GM13977 (cell line): ENCODE data around the gene SUPT3H.

Experiments used
- DNase-seq: peaks from one replicate; pipeline ENCODE4 v3.0.0; 2012; ENCODE audit warnings: low spot score
- in situ Hi-C: fragments of 300-500 bp; cut with MboI; formaldehyde crosslinking; loops from one replicate; pipeline ENCODE4 v1.12.0; 2022; ENCODE audit warnings: low sequenced_read_pairs, low pct_unique_long_range_greater_than_20kb, mixed read lengths, inconsistent platforms; ENCODE audit not compliant: unreplicated experiment
- TF ChIP-seq, protein P1 (sequence below): IDR thresholded peaks from 2 replicates; pipeline ENCODE4 v1.5.1; 2012; ENCODE audit warnings: mild to moderate bottlenecking, control low read depth; ENCODE audit not compliant: insufficient read depth; ENCODE audit errors: extremely low read depth, missing control alignments

The SUPT3H gene

DNA sequence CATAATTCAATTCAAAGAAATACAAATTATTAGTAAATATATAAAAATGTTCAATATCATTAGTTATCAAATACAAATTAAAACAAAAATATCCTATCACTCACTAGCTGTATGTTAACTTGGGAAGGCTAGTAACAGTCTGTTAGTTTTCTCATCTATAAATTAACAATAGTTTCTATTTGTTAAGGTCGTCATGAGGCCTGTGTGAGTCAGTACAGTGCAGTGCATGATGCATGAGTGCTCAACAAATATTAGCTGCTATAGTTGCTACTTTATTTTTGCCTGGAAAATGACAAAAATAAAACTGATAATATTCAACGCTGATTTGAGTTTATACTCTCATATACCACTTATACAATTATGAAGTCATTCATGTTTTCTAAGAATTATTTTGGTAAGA lies 451.2 kb downstream of the SUPT3H start:
- DNase-seq: no peak

DNA sequence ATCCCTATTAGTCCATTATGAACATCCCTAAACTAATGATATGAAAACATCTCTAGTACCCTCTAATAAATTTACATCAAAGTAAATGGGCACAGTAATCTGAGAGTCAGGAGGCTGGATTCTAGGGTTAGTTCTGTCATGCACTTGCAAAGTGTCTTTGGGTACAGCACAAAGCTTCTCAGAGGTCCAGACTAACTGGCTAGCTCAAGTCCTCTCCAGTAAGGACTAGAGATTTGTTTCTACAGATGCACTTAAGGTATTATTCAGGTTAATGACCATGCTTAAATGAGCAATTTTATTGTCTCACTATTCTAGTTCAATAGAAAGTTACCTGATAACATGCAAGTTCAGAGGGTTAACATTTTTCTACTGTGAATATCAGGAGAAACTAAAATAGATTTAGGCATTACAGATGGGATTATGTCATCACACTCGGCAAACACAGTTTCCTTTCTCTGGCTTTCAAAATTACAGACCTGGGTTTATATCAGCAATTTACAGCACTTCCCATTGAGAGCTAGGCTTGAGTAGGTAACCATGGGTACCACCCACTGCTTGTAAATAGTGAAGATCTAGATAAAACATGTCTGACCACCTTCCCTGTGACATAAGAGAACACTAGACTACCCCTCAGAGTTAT lies 452.5 kb downstream of the SUPT3H start:
- TF ChIP-seq, protein P1, sequence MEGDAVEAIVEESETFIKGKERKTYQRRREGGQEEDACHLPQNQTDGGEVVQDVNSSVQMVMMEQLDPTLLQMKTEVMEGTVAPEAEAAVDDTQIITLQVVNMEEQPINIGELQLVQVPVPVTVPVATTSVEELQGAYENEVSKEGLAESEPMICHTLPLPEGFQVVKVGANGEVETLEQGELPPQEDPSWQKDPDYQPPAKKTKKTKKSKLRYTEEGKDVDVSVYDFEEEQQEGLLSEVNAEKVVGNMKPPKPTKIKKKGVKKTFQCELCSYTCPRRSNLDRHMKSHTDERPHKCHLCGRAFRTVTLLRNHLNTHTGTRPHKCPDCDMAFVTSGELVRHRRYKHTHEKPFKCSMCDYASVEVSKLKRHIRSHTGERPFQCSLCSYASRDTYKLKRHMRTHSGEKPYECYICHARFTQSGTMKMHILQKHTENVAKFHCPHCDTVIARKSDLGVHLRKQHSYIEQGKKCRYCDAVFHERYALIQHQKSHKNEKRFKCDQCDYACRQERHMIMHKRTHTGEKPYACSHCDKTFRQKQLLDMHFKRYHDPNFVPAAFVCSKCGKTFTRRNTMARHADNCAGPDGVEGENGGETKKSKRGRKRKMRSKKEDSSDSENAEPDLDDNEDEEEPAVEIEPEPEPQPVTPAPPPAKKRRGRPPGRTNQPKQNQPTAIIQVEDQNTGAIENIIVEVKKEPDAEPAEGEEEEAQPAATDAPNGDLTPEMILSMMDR: no peak
- in situ Hi-C loops: no loop called here
- peak; percentile 42 for DNase-seq

More for the DNA sequence above, 451.2 kb downstream of the SUPT3H start:
- TF ChIP-seq, protein P1: no peak
- in situ Hi-C loops: no loop called here

DNA sequence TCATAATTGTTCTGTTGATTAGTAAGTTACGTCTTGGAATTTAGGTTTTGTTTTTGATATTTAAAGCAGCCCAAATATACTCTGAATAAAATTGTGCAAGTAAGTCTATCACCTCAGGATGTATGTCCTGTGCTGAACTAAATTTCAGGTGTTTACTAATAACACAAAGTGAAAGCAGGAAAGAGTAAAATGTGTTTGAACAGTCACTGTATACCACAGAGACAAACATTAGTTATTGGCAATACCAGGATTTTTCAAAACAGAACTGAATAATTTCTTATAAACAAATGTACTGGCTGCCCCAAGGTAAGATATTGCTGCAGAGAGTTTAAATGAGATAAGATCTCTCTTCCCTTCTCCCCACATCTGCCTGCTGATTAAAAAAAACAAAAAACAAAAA lies 454.3 kb downstream of the SUPT3H start:
- no peak for DNase-seq
- in situ Hi-C loops: no loop called here
- TF ChIP-seq, protein P1: no peak

DNA sequence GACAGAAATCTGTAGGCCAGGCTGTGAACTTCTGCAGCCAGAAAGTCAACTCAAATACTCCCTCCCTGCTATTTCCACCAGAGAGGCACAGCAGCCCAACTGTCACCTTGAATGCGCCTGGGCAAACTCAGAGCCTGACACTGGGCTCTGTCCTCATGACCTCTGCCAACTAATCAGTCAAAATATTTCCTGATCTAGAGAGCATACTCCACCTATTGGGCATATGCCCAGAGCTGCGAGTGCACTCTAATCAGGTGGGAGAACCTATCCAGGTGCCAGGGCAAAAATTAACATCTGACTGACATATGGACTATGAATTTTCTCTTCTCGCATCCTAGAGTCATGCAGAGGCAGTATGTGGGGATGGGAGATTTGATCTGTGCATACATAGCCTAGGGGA lies 455.9 kb downstream of the SUPT3H start:
- DNase-seq: no peak
- TF ChIP-seq, protein P1: no peak

DNA sequence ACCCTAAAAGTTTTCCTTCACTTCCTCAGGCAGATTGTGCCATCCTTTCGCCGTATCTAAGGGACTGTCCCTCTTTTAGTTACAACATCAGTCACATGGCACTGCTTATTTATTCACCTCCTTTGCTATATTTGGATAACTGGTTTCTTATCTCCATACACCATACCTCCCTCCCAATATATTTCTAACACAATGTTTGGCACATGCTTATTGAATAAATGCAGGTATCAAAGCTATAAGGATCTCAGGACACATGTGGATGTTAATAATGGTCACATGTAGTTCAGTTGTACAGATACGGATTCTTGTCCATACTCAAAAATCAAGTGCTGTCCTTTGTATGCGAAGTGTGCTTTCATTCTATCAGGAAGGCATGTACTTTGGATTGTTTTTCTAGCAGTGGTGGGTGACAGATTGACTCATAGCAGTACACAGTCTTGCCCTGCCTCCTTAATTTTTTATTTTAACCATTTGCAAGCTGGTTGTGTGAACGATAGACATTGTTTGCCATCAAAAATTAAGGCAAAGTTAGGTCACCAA lies 456.7 kb downstream of the SUPT3H start:
- in situ Hi-C loops: no loop called here
- no peak for DNase-seq
- TF ChIP-seq, protein P1: no peak

More for the DNA sequence above, 455.9 kb downstream of the SUPT3H start:
- in situ Hi-C loops: no loop called here

DNA sequence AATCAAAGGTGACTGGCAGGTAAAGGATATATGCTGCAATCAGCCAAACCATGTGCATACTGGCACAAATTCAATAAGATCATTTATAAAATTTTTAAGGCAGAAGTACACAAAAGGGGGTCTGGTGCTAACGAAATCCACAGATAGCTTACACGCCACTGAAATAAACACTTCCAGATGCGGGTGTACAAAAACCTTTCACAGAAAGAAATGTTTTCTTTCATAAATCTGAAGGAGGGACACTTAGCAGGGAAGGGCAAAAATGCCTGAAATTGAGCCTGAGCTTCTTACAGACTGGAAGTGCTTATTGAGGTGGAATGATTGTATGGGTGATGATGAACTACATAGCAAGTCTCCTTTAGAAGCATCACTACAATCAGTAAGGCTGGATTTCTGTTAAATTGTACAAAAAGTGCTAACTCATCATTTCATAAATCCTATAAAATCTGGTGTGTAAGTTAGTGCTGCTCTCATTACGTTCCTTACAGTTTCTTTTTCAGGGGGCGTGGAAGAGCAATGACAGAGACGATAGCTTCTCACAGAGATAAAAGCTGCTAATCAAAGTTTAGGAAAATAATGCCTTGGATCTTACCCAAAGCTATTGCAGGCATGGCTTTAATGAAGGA lies 458.9 kb downstream of the SUPT3H start:
- no peak for DNase-seq
- in situ Hi-C loops: no loop called here
- TF ChIP-seq, protein P1: no peak
